Liver (tissue), 9 donors: ENCODE data around the gene LGALS7. TPM values are rescaled to one million over a fixed set of nuclear protein-coding genes. Genes with fewer than 3 reads are reported as not detected.

Source experiments
- DNase-seq: peaks from one replicate; pipeline ENCODE4 v3.0.0-alpha.2; 2017; ENCODE audit warnings: low spot score
- H3K27ac ChIP-seq, 2 donors: one replicate each; pipeline ENCODE4 v1.7.0; 2013; ENCODE audit warnings: inconsistent platforms in 2 of 2, low read length in 2 of 2, control low read depth in 1 of 2, low read depth in 1 of 2, mild to moderate bottlenecking in 1 of 2
- H3K27me3 ChIP-seq, 4 donors: one replicate each; pipeline versions ENCODE4 v1.6.1 to v1.7.0; 2013; ENCODE audit warnings: low read length in 3 of 4, inconsistent platforms in 1 of 4, mild to moderate bottlenecking in 1 of 4, moderate library complexity in 1 of 4; ENCODE audit not compliant: control insufficient read depth in 4 of 4, insufficient read depth in 4 of 4
- H3K36me3 ChIP-seq, 4 donors: one replicate each; pipeline versions ENCODE4 v1.6.1 to v1.7.0; 2013; ENCODE audit warnings: low read length in 3 of 4, mild to moderate bottlenecking in 3 of 4, low read depth in 1 of 4, moderate library complexity in 1 of 4; ENCODE audit not compliant: control insufficient read depth in 4 of 4, insufficient read depth in 3 of 4
- H3K4me1 ChIP-seq, 4 donors: one replicate each; pipeline versions ENCODE4 v1.6.1 to v1.7.0; 2013; ENCODE audit warnings: low read length in 3 of 4, mild to moderate bottlenecking in 3 of 4, moderate library complexity in 1 of 4; ENCODE audit not compliant: control insufficient read depth in 4 of 4, insufficient read depth in 4 of 4
- H3K4me3 ChIP-seq, 3 donors: one replicate each; pipeline versions ENCODE4 v1.6.1 to v1.7.0; 2013; ENCODE audit warnings: low read length in 3 of 3, control low read depth in 1 of 3, low read depth in 1 of 3, mild to moderate bottlenecking in 1 of 3
- H3K9ac ChIP-seq, 2 donors: one replicate each; pipeline ENCODE4 v1.7.0; 2013; ENCODE audit warnings: low read length in 2 of 2, mild to moderate bottlenecking in 2 of 2, moderate library complexity in 2 of 2, control low read depth in 1 of 2, low read depth in 1 of 2
- H3K9me3 ChIP-seq, 4 donors: one replicate each; pipeline versions ENCODE4 v1.6.1 to v1.7.0; 2013; ENCODE audit warnings: low read length in 3 of 4; ENCODE audit not compliant: control insufficient read depth in 4 of 4
- ATF3 ChIP-seq: IDR thresholded peaks from 2 replicates; pipeline ENCODE4 v1.6.1; 2016; ENCODE audit warnings: antibody characterized with exemption
- CTCF ChIP-seq: fragments of 150-350 bp; IDR thresholded peaks from 2 replicates; pipeline ENCODE4 v1.5.1; 2017; ENCODE audit warnings: improper control_type of control experiment, low read depth, low read length; ENCODE audit not compliant: missing input control
- EGR1 ChIP-seq, 2 donors: IDR thresholded peaks; 2 replicates each; pipeline ENCODE4 v1.6.1; 2016 to 2018; ENCODE audit warnings: antibody characterized with exemption in 2 of 2, low read depth in 2 of 2
- FOXA1 ChIP-seq: IDR thresholded peaks from 2 replicates; pipeline ENCODE4 v1.6.1; 2016; ENCODE audit warnings: antibody characterized with exemption
- FOXA2 ChIP-seq: IDR thresholded peaks from 2 replicates; pipeline ENCODE4 v1.6.1; 2016; ENCODE audit warnings: antibody characterized with exemption
- GABPA ChIP-seq, 2 donors: IDR thresholded peaks in 1 of 2; conservative IDR thresholded peaks in 1 of 2; 2 replicates each; pipeline ENCODE4 v1.6.1; 2016; ENCODE audit warnings: antibody characterized with exemption in 2 of 2, mild to moderate bottlenecking in 1 of 2, moderate library complexity in 1 of 2
- HNF4A ChIP-seq, 2 donors: conservative IDR thresholded peaks; 2 replicates each; pipeline ENCODE4 v1.6.1; 2016; ENCODE audit warnings: antibody characterized with exemption in 2 of 2, mild to moderate bottlenecking in 2 of 2
- HNF4G ChIP-seq: IDR thresholded peaks from 2 replicates; pipeline ENCODE4 v1.6.1; 2016; ENCODE audit warnings: antibody characterized with exemption
- JUND ChIP-seq, 2 donors: IDR thresholded peaks; 2 replicates each; pipeline ENCODE4 v1.6.1; 2016; ENCODE audit warnings: antibody characterized with exemption in 2 of 2
- MAX ChIP-seq: IDR thresholded peaks from 2 replicates; pipeline ENCODE4 v1.6.1; 2016; ENCODE audit warnings: antibody characterized with exemption
- NR2F2 ChIP-seq: IDR thresholded peaks from 2 replicates; pipeline ENCODE4 v1.6.1; 2016; ENCODE audit warnings: antibody characterized with exemption
- RAD21 ChIP-seq, 2 donors: IDR thresholded peaks; 2 replicates each; pipeline ENCODE4 v1.6.1; 2016; ENCODE audit warnings: antibody characterized with exemption in 2 of 2, mild to moderate bottlenecking in 2 of 2
- REST ChIP-seq: IDR thresholded peaks from 2 replicates; pipeline ENCODE4 v1.6.1; 2016; ENCODE audit warnings: antibody characterized with exemption, mild to moderate bottlenecking
- RXRA ChIP-seq, 2 donors: IDR thresholded peaks; 2 replicates each; pipeline ENCODE4 v1.6.1; 2017 to 2018; ENCODE audit warnings: antibody characterized with exemption in 2 of 2, mild to moderate bottlenecking in 1 of 2
- SP1 ChIP-seq: IDR thresholded peaks from 2 replicates; pipeline ENCODE4 v1.6.1; 2018; ENCODE audit warnings: antibody characterized with exemption, mild to moderate bottlenecking
- TAF1 ChIP-seq: conservative IDR thresholded peaks from 2 replicates; pipeline ENCODE4 v1.6.1; 2016; ENCODE audit warnings: antibody characterized with exemption, mild to moderate bottlenecking
- YY1 ChIP-seq: IDR thresholded peaks from 2 replicates; pipeline ENCODE4 v1.6.1; 2016; ENCODE audit warnings: antibody characterized with exemption, mild to moderate bottlenecking
- ZBTB33 ChIP-seq: IDR thresholded peaks from 2 replicates; pipeline ENCODE4 v1.6.1; 2016; ENCODE audit warnings: antibody characterized with exemption
- WGBS: extraction: QIAGEN DNeasy Blood & Tissue Kit; methylation state at CpG from one replicate; pipeline ENCODE4 v1.1.7; 2013; 5-methylcytosine and 5-hydroxymethylcytosine counted together
- polyA plus RNA-seq, 2 donors: library from polyadenylated mRNA; stranded (reverse) in 1 of 2; unstranded in 1 of 2; fragments of 200-250 nt in 1 of 2; fragments of >200 nt in 1 of 2; fragmentation: Nextera tagmentation in 1 of 2; extraction: Ambion mirVana in 1 of 2; gene quantifications; one replicate each; pipeline versions ENCODE4 v1.2.1 to v1.2.3, GENCODE V29; 2013 to 2015
- total RNA-seq, 2 donors: library from RNA; depleted of rRNA; stranded (reverse); fragments of >200 nt; gene quantifications; one replicate each; pipeline ENCODE4 v1.2.3, GENCODE V29; 2014
- donor health status: healthy.
- donor health status: healthy.
- donor health status: healthy.
- donor health status: healthy.
- donor health status: healthy.

Gene LGALS7
- total and polyA plus RNA-seq, 4 donors = not detected

GRCh38 chr19:38801359-38802095 lies 28.2 kb upstream of the LGALS7 start:
- no peak for DNase-seq
- H3K27me3 ChIP-seq = no peaks in the 10 kb centered on the region

GRCh38 chr19:38800577-38801347 lies 27.4 kb upstream of the LGALS7 start:
- Histone ChIP-seq H3K36me3 (peaks cover 3 to 15% (median 10%) of the 10 kb centered on the region in 4 donors), H3K4me3 (no peak overlapping the region), H3K27ac (no peak overlapping the region), H3K4me1 (no peaks in the 10 kb centered on the region), H3K27me3 (no peaks in the 10 kb centered on the region), H3K9ac (no peak overlapping the region), H3K9me3 (no peaks in the 10 kb centered on the region)
- WGBS = 93% methylated on average over 5 of the region's 5 CpGs
- TF ChIP-seq REST (no peak), ZBTB33 (no peak), EGR1 (IDR thresholded peaks at IDR 0.05; ENCODE audit: low read depth in 2 of 2) (no peak), MAX (no peak), FOXA1 (no peak), TAF1 (no peak), NR2F2 (no peak), FOXA2 (no peak), RXRA (IDR thresholded peaks at IDR 0.05) (no peak), YY1 (no peak), ATF3 (no peak), HNF4G (no peak), RAD21 (IDR thresholded peaks at IDR 0.05) (no peak), CTCF (no peak), SP1 (no peak), HNF4A (conservative IDR thresholded peaks at IDR 0.05) (no peak), JUND (IDR thresholded peaks at IDR 0.05) (no peak), GABPA (IDR thresholded peaks at IDR 0.05 in 1 of 2, conservative IDR thresholded peaks at IDR 0.05 in 1 of 2) (no peak)
- DNase-seq = no peak

More at GRCh38 chr19:38801359-38802095, 28.2 kb upstream of the LGALS7 start:
- Histone ChIP-seq H3K9me3 (no peaks in the 10 kb centered on the region), H3K9ac (no peak overlapping the region), H3K4me3 (no peak overlapping the region), H3K27ac (no peak overlapping the region), H3K4me1 (no peaks in the 10 kb centered on the region), H3K36me3 (peaks cover 3 to 15% (median 10%) of the 10 kb centered on the region in 4 donors)
- no peak for TF ChIP-seq MAX
- no peak for TF ChIP-seq RAD21 (IDR thresholded peaks at IDR 0.05)
- TF ChIP-seq FOXA2 = no peak
- WGBS = 97% methylated on average over 12 of the region's 12 CpGs
